GM19023 (cell line): Measurements from ENCODE around the gene EPB41L1.

Experiments
- ATAC-seq: cut with Tn5 transposase; IDR thresholded peaks from one replicate; pipeline ENCODE4 v1.9.1; 2021; ENCODE audit warnings: mild to moderate bottlenecking, moderate library complexity; ENCODE audit not compliant: unreplicated experiment

Gene EPB41L1

GRCh38 chr20:36275011-36275410, 120.5 kb downstream of the EPB41L1 start:
- ATAC-seq: no peak

- ATAC-seq: no peak
These were observed 121.1 kb downstream of the EPB41L1 start for GRCh38 chr20:36275441-36276189.

DNA sequence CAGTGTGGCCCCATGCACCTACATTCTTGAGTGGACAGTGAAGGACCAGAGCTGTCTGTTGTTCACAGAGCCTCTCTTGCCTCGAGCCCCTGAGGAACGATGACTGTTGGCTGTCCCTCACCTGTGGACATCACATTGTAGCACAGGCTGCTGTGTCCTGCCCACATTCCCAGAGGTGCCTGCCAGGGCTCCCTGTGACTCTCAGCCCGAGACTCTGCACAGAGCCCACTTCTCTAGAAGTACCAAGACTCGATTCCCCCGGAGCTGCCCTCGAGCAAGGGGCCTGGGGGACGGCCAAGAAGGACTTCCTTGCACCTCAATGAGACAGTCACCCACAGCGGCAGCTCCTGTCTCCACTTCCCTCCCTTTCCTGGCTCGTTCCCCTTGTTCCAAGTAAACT, 123.0 kb downstream of the EPB41L1 start:
- ATAC-seq: no peak

- ATAC-seq: no peak
These were observed 124.8 kb downstream of the EPB41L1 start for GRCh38 chr20:36279362-36279761.

DNA sequence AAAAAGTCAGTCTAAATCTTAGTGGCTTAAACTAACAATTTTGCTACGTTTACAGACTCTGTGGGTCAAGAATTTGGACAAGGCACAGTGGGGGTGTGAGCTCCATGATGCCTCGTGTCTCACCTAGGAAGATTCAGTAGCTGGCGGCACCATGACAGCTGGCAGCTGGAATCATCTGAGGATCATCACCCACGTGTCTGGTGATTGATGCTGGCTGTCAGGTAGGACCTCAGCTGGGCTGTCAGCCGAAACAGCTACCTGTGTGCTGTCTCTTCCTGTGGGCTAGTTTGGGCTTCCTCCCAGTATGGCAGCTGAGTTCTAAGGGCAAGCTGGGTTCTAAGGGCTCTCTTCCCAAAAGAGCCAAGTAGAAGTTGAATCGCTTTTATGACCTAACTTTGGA, 125.2 kb downstream of the EPB41L1 start:
- no peak for ATAC-seq

GRCh38 chr20:36281785-36282380, 127.3 kb downstream of the EPB41L1 start:
- no peak for ATAC-seq
